Hematopoietic multipotent progenitor cell treated with erythropoietin and hydrocortisone succinate and interleukin-3 and kit ligand, for 4 days (in vitro differentiated cells): ENCODE measurements around the gene FCER1G.

Experiments
- DNase-seq: peaks from one replicate; pipeline ENCODE4 v3.0.0-alpha.2; 2015

Gene FCER1G

GRCh38 chr1:161215076-161215475 lies at the start of gene FCER1G:
Gene FCER1G, plus strand, starts transcription at chr1:161215295. Its CDS starts 27 bp downstream, at chr1:161215322.
- peak; percentile 88 for DNase-seq

GRCh38 chr1:161165742-161166668 lies 49.1 kb upstream of the FCER1G start, which contains the start of gene PPOX:
Gene PPOX, plus strand, starts transcription at chr1:161166426. Its CDS starts 422 bp downstream, at chr1:161166848.
- DNase-seq, result peak; percentile 100

GRCh38 chr1:161166669-161167548 lies 48.2 kb upstream of the FCER1G start:
- DNase-seq, result peak; percentile 71

GRCh38 chr1:161168906-161169305 lies 46.2 kb upstream of the FCER1G start:
- DNase-seq, result no peak

GRCh38 chr1:161171191-161171590 lies 43.9 kb upstream of the FCER1G start:
- DNase-seq, result no peak

GRCh38 chr1:161171696-161172095 lies 43.4 kb upstream of the FCER1G start:
- no peak for DNase-seq

GRCh38 chr1:161172349-161172748 lies 42.7 kb upstream of the FCER1G start:
- no peak for DNase-seq

GRCh38 chr1:161172776-161173376 lies 42.2 kb upstream of the FCER1G start:
- DNase-seq, result no peak

- DNase-seq, result no peak
Observed at GRCh38 chr1:161173711-161174110, 41.4 kb upstream of the FCER1G start.

GRCh38 chr1:161174911-161175310 lies 40.2 kb upstream of the FCER1G start:
- no peak for DNase-seq

GRCh38 chr1:161175771-161176453 lies 39.2 kb upstream of the FCER1G start:
- DNase-seq, result no peak

- no peak for DNase-seq
Observed at GRCh38 chr1:161176468-161177111, 38.5 kb upstream of the FCER1G start.

GRCh38 chr1:161177112-161177935 lies 37.8 kb upstream of the FCER1G start, which contains the start of gene B4GALT3:
Gene B4GALT3, minus strand, starts transcription at chr1:161177507. Its CDS starts 1,447 bp downstream, at chr1:161176060.
- DNase-seq, result peak; percentile 94

GRCh38 chr1:161177936-161178244 lies 37.2 kb upstream of the FCER1G start:
- no peak for DNase-seq

GRCh38 chr1:161179698-161180097 lies 35.4 kb upstream of the FCER1G start:
- no peak for DNase-seq

GRCh38 chr1:161180639-161181038 lies 34.5 kb upstream of the FCER1G start:
- DNase-seq, result peak; percentile 52

- peak; percentile 52 for DNase-seq
Observed at GRCh38 chr1:161182214-161182613, 32.9 kb upstream of the FCER1G start.

- DNase-seq, result peak; percentile 96
Observed at GRCh38 chr1:161185282-161185682, 29.8 kb upstream of the FCER1G start.

- DNase-seq, result peak; percentile 61
Observed at GRCh38 chr1:161185732-161186311, 29.3 kb upstream of the FCER1G start.

- DNase-seq, result no peak
Observed at GRCh38 chr1:161187311-161187710, 27.8 kb upstream of the FCER1G start.

- DNase-seq, result no peak
Observed at GRCh38 chr1:161188381-161188780, 26.7 kb upstream of the FCER1G start.
